Liver (tissue), 9 donors: ENCODE measurements around the gene EMC1. TPM values are rescaled to one million over a fixed set of nuclear protein-coding genes. Genes with fewer than 3 reads are reported as not detected.

Experiments used
- DNase-seq: peaks from one replicate; pipeline ENCODE4 v3.0.0-alpha.2; 2017; ENCODE audit warnings: low spot score
- H3K27ac ChIP-seq, 2 donors: one replicate each; pipeline ENCODE4 v1.7.0; 2013; ENCODE audit warnings: inconsistent platforms in 2 of 2, low read length in 2 of 2, control low read depth in 1 of 2, low read depth in 1 of 2, mild to moderate bottlenecking in 1 of 2
- H3K27me3 ChIP-seq, 4 donors: one replicate each; pipeline versions ENCODE4 v1.6.1 to v1.7.0; 2013; ENCODE audit warnings: low read length in 3 of 4, inconsistent platforms in 1 of 4, mild to moderate bottlenecking in 1 of 4, moderate library complexity in 1 of 4; ENCODE audit not compliant: control insufficient read depth in 4 of 4, insufficient read depth in 4 of 4
- H3K36me3 ChIP-seq, 4 donors: one replicate each; pipeline versions ENCODE4 v1.6.1 to v1.7.0; 2013; ENCODE audit warnings: low read length in 3 of 4, mild to moderate bottlenecking in 3 of 4, low read depth in 1 of 4, moderate library complexity in 1 of 4; ENCODE audit not compliant: control insufficient read depth in 4 of 4, insufficient read depth in 3 of 4
- H3K4me1 ChIP-seq, 4 donors: one replicate each; pipeline versions ENCODE4 v1.6.1 to v1.7.0; 2013; ENCODE audit warnings: low read length in 3 of 4, mild to moderate bottlenecking in 3 of 4, moderate library complexity in 1 of 4; ENCODE audit not compliant: control insufficient read depth in 4 of 4, insufficient read depth in 4 of 4
- H3K4me3 ChIP-seq, 3 donors: one replicate each; pipeline versions ENCODE4 v1.6.1 to v1.7.0; 2013; ENCODE audit warnings: low read length in 3 of 3, control low read depth in 1 of 3, low read depth in 1 of 3, mild to moderate bottlenecking in 1 of 3
- H3K9ac ChIP-seq, 2 donors: one replicate each; pipeline ENCODE4 v1.7.0; 2013; ENCODE audit warnings: low read length in 2 of 2, mild to moderate bottlenecking in 2 of 2, moderate library complexity in 2 of 2, control low read depth in 1 of 2, low read depth in 1 of 2
- H3K9me3 ChIP-seq, 4 donors: one replicate each; pipeline versions ENCODE4 v1.6.1 to v1.7.0; 2013; ENCODE audit warnings: low read length in 3 of 4; ENCODE audit not compliant: control insufficient read depth in 4 of 4
- ATF3 ChIP-seq: IDR thresholded peaks from 2 replicates; pipeline ENCODE4 v1.6.1; 2016; ENCODE audit warnings: antibody characterized with exemption
- CTCF ChIP-seq: fragments of 150-350 bp; IDR thresholded peaks from 2 replicates; pipeline ENCODE4 v1.5.1; 2017; ENCODE audit warnings: improper control_type of control experiment, low read depth, low read length; ENCODE audit not compliant: missing input control
- EGR1 ChIP-seq, 2 donors: IDR thresholded peaks; 2 replicates each; pipeline ENCODE4 v1.6.1; 2016 to 2018; ENCODE audit warnings: antibody characterized with exemption in 2 of 2, low read depth in 2 of 2
- FOXA1 ChIP-seq: IDR thresholded peaks from 2 replicates; pipeline ENCODE4 v1.6.1; 2016; ENCODE audit warnings: antibody characterized with exemption
- FOXA2 ChIP-seq: IDR thresholded peaks from 2 replicates; pipeline ENCODE4 v1.6.1; 2016; ENCODE audit warnings: antibody characterized with exemption
- GABPA ChIP-seq, 2 donors: IDR thresholded peaks in 1 of 2; conservative IDR thresholded peaks in 1 of 2; 2 replicates each; pipeline ENCODE4 v1.6.1; 2016; ENCODE audit warnings: antibody characterized with exemption in 2 of 2, mild to moderate bottlenecking in 1 of 2, moderate library complexity in 1 of 2
- HNF4A ChIP-seq, 2 donors: conservative IDR thresholded peaks; 2 replicates each; pipeline ENCODE4 v1.6.1; 2016; ENCODE audit warnings: antibody characterized with exemption in 2 of 2, mild to moderate bottlenecking in 2 of 2
- HNF4G ChIP-seq: IDR thresholded peaks from 2 replicates; pipeline ENCODE4 v1.6.1; 2016; ENCODE audit warnings: antibody characterized with exemption
- JUND ChIP-seq, 2 donors: IDR thresholded peaks; 2 replicates each; pipeline ENCODE4 v1.6.1; 2016; ENCODE audit warnings: antibody characterized with exemption in 2 of 2
- MAX ChIP-seq: IDR thresholded peaks from 2 replicates; pipeline ENCODE4 v1.6.1; 2016; ENCODE audit warnings: antibody characterized with exemption
- NR2F2 ChIP-seq: IDR thresholded peaks from 2 replicates; pipeline ENCODE4 v1.6.1; 2016; ENCODE audit warnings: antibody characterized with exemption
- RAD21 ChIP-seq, 2 donors: IDR thresholded peaks; 2 replicates each; pipeline ENCODE4 v1.6.1; 2016; ENCODE audit warnings: antibody characterized with exemption in 2 of 2, mild to moderate bottlenecking in 2 of 2
- REST ChIP-seq: IDR thresholded peaks from 2 replicates; pipeline ENCODE4 v1.6.1; 2016; ENCODE audit warnings: antibody characterized with exemption, mild to moderate bottlenecking
- RXRA ChIP-seq, 2 donors: IDR thresholded peaks; 2 replicates each; pipeline ENCODE4 v1.6.1; 2017 to 2018; ENCODE audit warnings: antibody characterized with exemption in 2 of 2, mild to moderate bottlenecking in 1 of 2
- SP1 ChIP-seq: IDR thresholded peaks from 2 replicates; pipeline ENCODE4 v1.6.1; 2018; ENCODE audit warnings: antibody characterized with exemption, mild to moderate bottlenecking
- TAF1 ChIP-seq: conservative IDR thresholded peaks from 2 replicates; pipeline ENCODE4 v1.6.1; 2016; ENCODE audit warnings: antibody characterized with exemption, mild to moderate bottlenecking
- YY1 ChIP-seq: IDR thresholded peaks from 2 replicates; pipeline ENCODE4 v1.6.1; 2016; ENCODE audit warnings: antibody characterized with exemption, mild to moderate bottlenecking
- ZBTB33 ChIP-seq: IDR thresholded peaks from 2 replicates; pipeline ENCODE4 v1.6.1; 2016; ENCODE audit warnings: antibody characterized with exemption
- WGBS: extraction: QIAGEN DNeasy Blood & Tissue Kit; methylation state at CpG from one replicate; pipeline ENCODE4 v1.1.7; 2013; 5-methylcytosine and 5-hydroxymethylcytosine counted together
- polyA plus RNA-seq, 2 donors: library from polyadenylated mRNA; stranded (reverse) in 1 of 2; unstranded in 1 of 2; fragments of 200-250 nt in 1 of 2; fragments of >200 nt in 1 of 2; fragmentation: Nextera tagmentation in 1 of 2; extraction: Ambion mirVana in 1 of 2; gene quantifications; one replicate each; pipeline versions ENCODE4 v1.2.1 to v1.2.3, GENCODE V29; 2013 to 2015
- total RNA-seq, 2 donors: library from RNA; depleted of rRNA; stranded (reverse); fragments of >200 nt; gene quantifications; one replicate each; pipeline ENCODE4 v1.2.3, GENCODE V29; 2014
- donor health status: healthy.
- donor health status: healthy.
- donor health status: healthy.
- donor health status: healthy.
- donor health status: healthy.

The EMC1 gene
- total and polyA plus RNA-seq, 4 donors = 8.0 to 33.6 (median 14.8) TPM

- DNase-seq = no peak
- Histone ChIP-seq H3K4me1 (peaks cover 3 to 16% (median 15%) of the 10 kb centered on the region in 4 donors), H3K4me3 (no peak overlapping the region), H3K36me3 (peaks cover 25 to 70% (median 39%) of the 10 kb centered on the region in 4 donors), H3K9ac (no peak overlapping the region), H3K27me3 (no peaks in the 10 kb centered on the region), H3K27ac (no peak overlapping the region), H3K9me3 (no peaks in the 10 kb centered on the region)
- TF ChIP-seq YY1 = no peak
- TF ChIP-seq NR2F2 = no peak
- TF ChIP-seq REST = no peak
- TF ChIP-seq RAD21 (IDR thresholded peaks at IDR 0.05) = no peak
- TF ChIP-seq JUND (IDR thresholded peaks at IDR 0.05) = no peak
- no peak for TF ChIP-seq ZBTB33
- no peak for TF ChIP-seq ATF3
- no peak for TF ChIP-seq GABPA (IDR thresholded peaks at IDR 0.05 in 1 of 2, conservative IDR thresholded peaks at IDR 0.05 in 1 of 2)
- no peak for TF ChIP-seq FOXA2
- no peak for TF ChIP-seq HNF4A (conservative IDR thresholded peaks at IDR 0.05)
- TF ChIP-seq HNF4G = no peak
- TF ChIP-seq EGR1 (IDR thresholded peaks at IDR 0.05; ENCODE audit: low read depth in 2 of 2) = no peak
- TF ChIP-seq TAF1 = no peak
- TF ChIP-seq MAX = no peak
- no peak for TF ChIP-seq CTCF
- no peak for TF ChIP-seq FOXA1
- no peak for TF ChIP-seq RXRA (IDR thresholded peaks at IDR 0.05)
- no peak for TF ChIP-seq SP1
- 98% methylated on average over 3 of the region's 3 CpGs for WGBS
These were observed 17.1 kb downstream of the EMC1 start for GRCh38 chr1:19234224-19234623.

- H3K9ac ChIP-seq = no peak overlapping the region
- no peak overlapping the region for H3K27ac ChIP-seq
- no peaks in the 10 kb centered on the region for H3K9me3 ChIP-seq
- H3K36me3 ChIP-seq = peaks cover 23 to 58% (median 31%) of the 10 kb centered on the region in 4 donors
- H3K27me3 ChIP-seq = no peaks in the 10 kb centered on the region
- no peak overlapping the region for H3K4me3 ChIP-seq
- H3K4me1 ChIP-seq = peaks cover 3 to 16% (median 15%) of the 10 kb centered on the region in 4 donors
- no peak for DNase-seq
- peak; percentile 58 to 68 for TF ChIP-seq HNF4A (conservative IDR thresholded peaks at IDR 0.05)
- peak; percentile 42 for TF ChIP-seq FOXA2
- peak; percentile 52 to 61 for TF ChIP-seq RAD21 (IDR thresholded peaks at IDR 0.05)
- peak; percentile 49 to 65 for TF ChIP-seq RXRA (IDR thresholded peaks at IDR 0.05)
- no peak for TF ChIP-seq TAF1
- TF ChIP-seq GABPA (IDR thresholded peaks at IDR 0.05 in 1 of 2, conservative IDR thresholded peaks at IDR 0.05 in 1 of 2) = peak in 1 of 2 donors; percentile 34
- no peak for TF ChIP-seq REST
- TF ChIP-seq JUND (IDR thresholded peaks at IDR 0.05) = peak in 1 of 2 donors; percentile 40
- no peak for TF ChIP-seq ATF3
- peak; percentile 25 for TF ChIP-seq SP1
- peak in 1 of 2 donors; percentile 58 for TF ChIP-seq EGR1 (IDR thresholded peaks at IDR 0.05; ENCODE audit: low read depth in 2 of 2)
- no peak for TF ChIP-seq FOXA1
- TF ChIP-seq MAX = peak; percentile 61
- no peak for TF ChIP-seq NR2F2
- TF ChIP-seq YY1 = peak; percentile 30
These were observed 18.8 kb downstream of the EMC1 start for GRCh38 chr1:19232524-19232846.
